AG09309 (cell line): Measurements from ENCODE around the gene PTPRU.

Experiments
- DNase-seq: peaks from one replicate; pipeline ENCODE4 v3.0.0-alpha.2; 2010; ENCODE audit warnings: low read depth
- H3K4me3 ChIP-seq: 2 replicates; pipeline ENCODE4 v1.5.1; 2011; ENCODE audit warnings: mild to moderate bottlenecking, low read depth, low read length, moderate library complexity; ENCODE audit not compliant: control insufficient read depth
- TF ChIP-seq, protein P1 (sequence below): IDR thresholded peaks from 2 replicates; pipeline ENCODE4 v1.5.1; 2011; ENCODE audit warnings: mild to moderate bottlenecking, low read depth, low read length, inconsistent platforms; ENCODE audit not compliant: insufficient read depth, control insufficient read depth; ENCODE audit errors: missing control alignments

The PTPRU gene

GRCh38 chr1:29237852-29238619, 1.7 kb downstream of the PTPRU start:
- no peak for DNase-seq
- TF ChIP-seq, protein P1, sequence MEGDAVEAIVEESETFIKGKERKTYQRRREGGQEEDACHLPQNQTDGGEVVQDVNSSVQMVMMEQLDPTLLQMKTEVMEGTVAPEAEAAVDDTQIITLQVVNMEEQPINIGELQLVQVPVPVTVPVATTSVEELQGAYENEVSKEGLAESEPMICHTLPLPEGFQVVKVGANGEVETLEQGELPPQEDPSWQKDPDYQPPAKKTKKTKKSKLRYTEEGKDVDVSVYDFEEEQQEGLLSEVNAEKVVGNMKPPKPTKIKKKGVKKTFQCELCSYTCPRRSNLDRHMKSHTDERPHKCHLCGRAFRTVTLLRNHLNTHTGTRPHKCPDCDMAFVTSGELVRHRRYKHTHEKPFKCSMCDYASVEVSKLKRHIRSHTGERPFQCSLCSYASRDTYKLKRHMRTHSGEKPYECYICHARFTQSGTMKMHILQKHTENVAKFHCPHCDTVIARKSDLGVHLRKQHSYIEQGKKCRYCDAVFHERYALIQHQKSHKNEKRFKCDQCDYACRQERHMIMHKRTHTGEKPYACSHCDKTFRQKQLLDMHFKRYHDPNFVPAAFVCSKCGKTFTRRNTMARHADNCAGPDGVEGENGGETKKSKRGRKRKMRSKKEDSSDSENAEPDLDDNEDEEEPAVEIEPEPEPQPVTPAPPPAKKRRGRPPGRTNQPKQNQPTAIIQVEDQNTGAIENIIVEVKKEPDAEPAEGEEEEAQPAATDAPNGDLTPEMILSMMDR, result no peak
- peak overlapping the region; percentile 48 for H3K4me3 ChIP-seq

- DNase-seq, result no peak
- TF ChIP-seq, protein P1, result no peak
- no peak overlapping the region for H3K4me3 ChIP-seq
Observed at GRCh38 chr1:29238620-29239002, 2.3 kb downstream of the PTPRU start.

- no peak overlapping the region for H3K4me3 ChIP-seq
- TF ChIP-seq, protein P1, result no peak
- no peak for DNase-seq
Observed at GRCh38 chr1:29239142-29239541, 2.8 kb downstream of the PTPRU start.

GRCh38 chr1:29240400-29240837, 4.1 kb downstream of the PTPRU start:
- no peak for DNase-seq
- TF ChIP-seq, protein P1, result peak; percentile 35
- no peak overlapping the region for H3K4me3 ChIP-seq

DNA sequence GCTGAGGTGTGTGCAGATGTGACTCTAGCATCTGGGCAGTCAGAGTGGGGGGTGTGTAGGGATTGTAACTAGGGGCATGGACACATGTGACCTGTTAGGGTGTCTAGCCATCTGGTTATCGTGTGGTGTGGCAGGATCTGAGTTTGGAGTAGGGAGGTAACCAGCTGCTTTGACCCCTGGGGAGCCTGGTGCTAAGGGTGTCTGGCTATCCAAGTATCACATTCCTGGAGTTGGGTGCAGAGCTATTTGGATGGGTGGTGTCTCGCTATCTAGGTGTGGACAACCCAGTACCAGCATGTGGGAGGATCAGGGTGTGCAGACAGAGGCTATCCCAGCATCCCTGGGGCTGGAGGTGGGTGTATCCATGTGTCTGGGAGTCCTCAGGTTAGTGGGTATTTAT, 4.7 kb downstream of the PTPRU start:
- no peak overlapping the region for H3K4me3 ChIP-seq
- no peak for DNase-seq
- TF ChIP-seq, protein P1, result no peak

DNA sequence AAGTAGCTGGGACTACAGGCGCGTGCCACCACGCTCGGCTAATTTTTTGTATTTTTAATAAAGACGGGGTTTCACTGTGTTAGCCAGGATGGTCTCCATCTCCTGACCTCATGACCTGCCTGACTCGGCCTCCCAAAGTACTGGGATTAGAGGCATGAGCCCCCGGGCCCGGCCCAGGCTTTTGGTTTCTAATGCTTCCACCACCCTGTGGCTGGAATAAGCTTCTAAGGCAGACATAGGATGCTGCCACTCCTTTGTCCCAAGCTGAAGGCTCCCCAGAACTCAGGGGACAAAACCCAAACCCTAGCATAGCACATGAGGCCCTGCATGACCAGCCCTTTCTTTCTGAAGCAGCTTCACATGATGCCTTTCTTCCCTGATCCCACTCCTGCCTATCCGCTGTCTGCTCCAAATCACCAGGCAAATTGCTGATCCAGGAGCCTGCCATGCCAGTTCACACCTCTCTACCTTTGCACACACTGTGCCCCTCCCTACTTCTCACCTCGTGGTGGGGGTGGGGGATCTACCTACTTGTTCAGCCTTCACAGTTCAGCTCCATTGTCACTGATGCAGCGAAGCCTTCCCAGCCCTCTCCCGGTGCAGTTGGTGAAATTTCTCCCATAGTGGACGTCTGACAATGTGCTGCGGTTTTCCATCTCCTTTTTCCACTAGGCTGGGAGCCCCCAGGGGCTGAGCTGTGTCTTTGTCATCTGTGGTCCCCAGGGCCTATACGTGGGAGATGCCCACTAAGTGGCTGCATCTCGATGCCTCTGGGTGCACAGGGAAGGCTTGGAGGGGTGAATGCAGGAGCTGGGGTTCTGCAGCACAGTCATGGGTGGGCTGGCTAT, 6.9 kb downstream of the PTPRU start:
- no peak overlapping the region for H3K4me3 ChIP-seq
- TF ChIP-seq, protein P1, result no peak
- no peak for DNase-seq
